Keratinocyte (primary cell): Measurements from ENCODE around the gene TTR.

Source experiments
- EZH2 ChIP-seq: IDR thresholded peaks from one replicate; pipeline ENCODE4 v1.6.1; 2012; ENCODE audit warnings: inconsistent platforms, mild to moderate bottlenecking, low read length, moderate library complexity
- TF ChIP-seq, protein P1 (sequence below), 3 experiments: IDR thresholded peaks in 1 of 3; conservative IDR thresholded peaks in 1 of 3; optimal IDR thresholded peaks in 1 of 3; 2 replicates in 2 of 3; 3 replicates in 1 of 3; pipeline versions ENCODE3 to v1.5.1; 2011; ENCODE audit warnings: low read length in 3 of 3, mild to moderate bottlenecking in 3 of 3, moderate library complexity in 2 of 3, control low read depth in 1 of 3, inconsistent platforms in 1 of 3; ENCODE audit not compliant: insufficient read depth in 2 of 3; ENCODE audit errors: extremely low read depth in 1 of 3

GRCh38 chr18:31563778-31564177, 27.9 kb upstream of the TTR start:
- TF ChIP-seq, protein P1, sequence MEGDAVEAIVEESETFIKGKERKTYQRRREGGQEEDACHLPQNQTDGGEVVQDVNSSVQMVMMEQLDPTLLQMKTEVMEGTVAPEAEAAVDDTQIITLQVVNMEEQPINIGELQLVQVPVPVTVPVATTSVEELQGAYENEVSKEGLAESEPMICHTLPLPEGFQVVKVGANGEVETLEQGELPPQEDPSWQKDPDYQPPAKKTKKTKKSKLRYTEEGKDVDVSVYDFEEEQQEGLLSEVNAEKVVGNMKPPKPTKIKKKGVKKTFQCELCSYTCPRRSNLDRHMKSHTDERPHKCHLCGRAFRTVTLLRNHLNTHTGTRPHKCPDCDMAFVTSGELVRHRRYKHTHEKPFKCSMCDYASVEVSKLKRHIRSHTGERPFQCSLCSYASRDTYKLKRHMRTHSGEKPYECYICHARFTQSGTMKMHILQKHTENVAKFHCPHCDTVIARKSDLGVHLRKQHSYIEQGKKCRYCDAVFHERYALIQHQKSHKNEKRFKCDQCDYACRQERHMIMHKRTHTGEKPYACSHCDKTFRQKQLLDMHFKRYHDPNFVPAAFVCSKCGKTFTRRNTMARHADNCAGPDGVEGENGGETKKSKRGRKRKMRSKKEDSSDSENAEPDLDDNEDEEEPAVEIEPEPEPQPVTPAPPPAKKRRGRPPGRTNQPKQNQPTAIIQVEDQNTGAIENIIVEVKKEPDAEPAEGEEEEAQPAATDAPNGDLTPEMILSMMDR (optimal IDR thresholded peaks at IDR 0.05 in 1 of 3, IDR thresholded peaks at IDR 0.05 in 1 of 3, conservative IDR thresholded peaks at IDR 0.05 in 1 of 3; ENCODE audit: extremely low read depth in 1 of 3, insufficient read depth in 2 of 3, low read length in 3 of 3) = peak in 1 of 3 experiments; percentile 4
- TF ChIP-seq EZH2 = no peak
